HEK293 (cell line): ENCODE measurements around the gene PCNX3.
A peak's percentile ranks its signal among the peaks of the same experiment; 100 is the strongest.

Source experiments
- CTCF ChIA-PET: fragments of 350-600 bp; formaldehyde crosslinking; extraction: SDS; loops from one replicate; lab custom pipeline; 2021; ENCODE audit warnings: antibody characterized with exemption; lab: Yijun Ruan, JAX
- POLR2A ChIA-PET: fragments of 300-600 bp; formaldehyde crosslinking; extraction: SDS; loops from one replicate; lab custom pipeline; 2020; ENCODE audit warnings: antibody characterized with exemption, inconsistent platforms; lab: Yijun Ruan, JAX
- H3K27ac ChIP-seq: fragments of 200-500 bp; sonication (Bioruptor generic); 2 replicates; pipeline ENCODE4 v1.5.1; 2014; ENCODE audit warnings: low read depth, low read length, control low read depth, inconsistent platforms; ENCODE audit errors: extremely low read depth
- H3K36me3 ChIP-seq, 2 experiments: fragments of 200-500 bp in 1 of 2; sonication (Bioruptor generic) in 1 of 2; 1 replicate in 1 of 2; 2 replicates in 1 of 2; pipeline ENCODE4 v1.5.1; 2014 to 2017; ENCODE audit warnings: inconsistent platforms in 2 of 2, low read length in 2 of 2; ENCODE audit not compliant: control insufficient read depth in 2 of 2, insufficient read depth in 1 of 2
- H3K4me1 ChIP-seq: fragments of 200-500 bp; sonication (Bioruptor generic); 2 replicates; pipeline ENCODE4 v1.5.1; 2014; ENCODE audit warnings: mild to moderate bottlenecking, low read length, inconsistent platforms; ENCODE audit not compliant: control insufficient read depth, insufficient read depth
- H3K4me3 ChIP-seq: 2 replicates; pipeline ENCODE4 v1.5.1; 2011; ENCODE audit warnings: low read depth, mild to moderate bottlenecking, control low read depth, low read length, moderate library complexity
- H3K9me3 ChIP-seq: fragments of 200-500 bp; sonication (Bioruptor generic); 2 replicates; pipeline ENCODE4 v1.5.1; 2014; ENCODE audit warnings: low read depth, low read length, inconsistent platforms; ENCODE audit not compliant: control insufficient read depth, insufficient read depth
- GLIS1 ChIP-seq: fragments of 450-650 bp; formaldehyde crosslinking; IDR thresholded peaks from 2 replicates; pipeline ENCODE4 v1.5.1; 2016; ENCODE audit warnings: missing biosample characterization, missing genetic modification characterization
- GLIS2 ChIP-seq: fragments of 450-650 bp; formaldehyde crosslinking; IDR thresholded peaks from 2 replicates; pipeline ENCODE4 v1.5.1; 2016; ENCODE audit warnings: missing biosample characterization, missing genetic modification characterization
- IKZF3 ChIP-seq: fragments of 450-650 bp; IDR thresholded peaks from 2 replicates; pipeline ENCODE4 v1.5.0; 2018; ENCODE audit warnings: missing biosample characterization, mild to moderate bottlenecking, missing genetic modification characterization, moderate library complexity
- OSR2 ChIP-seq: fragments of 450-650 bp; formaldehyde crosslinking; IDR thresholded peaks from 2 replicates; pipeline ENCODE4 v1.5.1; 2016; ENCODE audit warnings: missing biosample characterization, missing genetic modification characterization
- PRDM1 ChIP-seq: fragments of 450-650 bp; formaldehyde crosslinking; IDR thresholded peaks from 2 replicates; pipeline ENCODE4; 2016; ENCODE audit warnings: missing biosample characterization, missing genetic modification characterization
- RBAK ChIP-seq: fragments of 450-650 bp; formaldehyde crosslinking; IDR thresholded peaks from 2 replicates; pipeline ENCODE4 v1.5.1; 2016; ENCODE audit warnings: missing biosample characterization, missing genetic modification characterization
- SALL2 ChIP-seq: fragments of 450-650 bp; formaldehyde crosslinking; IDR thresholded peaks from 2 replicates; pipeline ENCODE4 v1.5.0; 2017; ENCODE audit warnings: missing biosample characterization, mild to moderate bottlenecking, missing genetic modification characterization, borderline replicate concordance
- SCRT2 ChIP-seq: fragments of 450-650 bp; formaldehyde crosslinking; IDR thresholded peaks from 2 replicates; pipeline ENCODE4 v1.5.1; 2016; ENCODE audit warnings: missing biosample characterization, missing genetic modification characterization
- ZNF184 ChIP-seq: fragments of 450-650 bp; IDR thresholded peaks from 2 replicates; pipeline ENCODE4 v1.5.1; 2018; ENCODE audit warnings: missing biosample characterization, mild to moderate bottlenecking, missing genetic modification characterization
- ZNF19 ChIP-seq: fragments of 450-650 bp; formaldehyde crosslinking; IDR thresholded peaks from 2 replicates; pipeline ENCODE4; 2016; ENCODE audit warnings: missing biosample characterization, missing genetic modification characterization, low read depth
- ZNF202 ChIP-seq: fragments of 450-650 bp; formaldehyde crosslinking; IDR thresholded peaks from 2 replicates; pipeline ENCODE4 v1.5.1; 2016; ENCODE audit warnings: missing biosample characterization, missing genetic modification characterization, borderline replicate concordance
- ZNF404 ChIP-seq: fragments of 450-650 bp; formaldehyde crosslinking; IDR thresholded peaks from 2 replicates; pipeline ENCODE4 v1.5.1; 2017; ENCODE audit warnings: missing biosample characterization, missing genetic modification characterization
- ZNF560 ChIP-seq: fragments of 450-650 bp; formaldehyde crosslinking; IDR thresholded peaks from 2 replicates; pipeline ENCODE4 v1.5.1; 2017; ENCODE audit warnings: missing biosample characterization, missing genetic modification characterization, borderline replicate concordance
- ZNF626 ChIP-seq: fragments of 450-650 bp; sonication (Bioruptor Pico); formaldehyde crosslinking; IDR thresholded peaks from 2 replicates; pipeline ENCODE4 v1.5.1; 2018; ENCODE audit warnings: missing biosample characterization, missing genetic modification characterization, inconsistent platforms
- ZNF654 ChIP-seq: fragments of 450-650 bp; formaldehyde crosslinking; IDR thresholded peaks from 2 replicates; pipeline ENCODE4 v1.5.1; 2016; ENCODE audit warnings: low read depth, missing biosample characterization, missing genetic modification characterization
- ZNF660 ChIP-seq: fragments of 450-650 bp; IDR thresholded peaks from 2 replicates; pipeline ENCODE4 v1.5.1; 2018; ENCODE audit warnings: missing biosample characterization, mild to moderate bottlenecking, missing genetic modification characterization
- ZNF677 ChIP-seq: fragments of 450-650 bp; IDR thresholded peaks from 2 replicates; pipeline ENCODE4 v1.5.0; 2018; ENCODE audit warnings: missing biosample characterization, mild to moderate bottlenecking, missing genetic modification characterization, moderate library complexity
- ZNF830 ChIP-seq: fragments of 450-650 bp; IDR thresholded peaks from 2 replicates; pipeline ENCODE4 v1.5.0; 2018; ENCODE audit warnings: missing biosample characterization, missing genetic modification characterization, low read depth, mild to moderate bottlenecking, moderate library complexity
- ZNF837 ChIP-seq: fragments of 450-650 bp; formaldehyde crosslinking; IDR thresholded peaks from 2 replicates; pipeline ENCODE4 v1.5.1; 2016; ENCODE audit warnings: missing biosample characterization, missing genetic modification characterization
- TF ChIP-seq, protein P1 (sequence below): fragments of 450-650 bp; formaldehyde crosslinking; IDR thresholded peaks from 2 replicates; pipeline ENCODE4 v1.5.1; 2016; ENCODE audit warnings: missing biosample characterization, missing genetic modification characterization

The PCNX3 gene

GRCh38 chr11:65596520-65596919 lies 19.1 kb upstream of the PCNX3 start:
- TF ChIP-seq ZNF560 (tag by site-specific recombination), result no peak
- TF ChIP-seq ZNF654 (tag by site-specific recombination), result no peak
- TF ChIP-seq RBAK (tag by site-specific recombination), result no peak
- TF ChIP-seq SALL2 (tag by site-specific recombination), result no peak
- TF ChIP-seq ZNF626 (tag by site-specific recombination), result no peak
- no peak for TF ChIP-seq ZNF837 (tag by site-specific recombination)
- TF ChIP-seq, protein P1, sequence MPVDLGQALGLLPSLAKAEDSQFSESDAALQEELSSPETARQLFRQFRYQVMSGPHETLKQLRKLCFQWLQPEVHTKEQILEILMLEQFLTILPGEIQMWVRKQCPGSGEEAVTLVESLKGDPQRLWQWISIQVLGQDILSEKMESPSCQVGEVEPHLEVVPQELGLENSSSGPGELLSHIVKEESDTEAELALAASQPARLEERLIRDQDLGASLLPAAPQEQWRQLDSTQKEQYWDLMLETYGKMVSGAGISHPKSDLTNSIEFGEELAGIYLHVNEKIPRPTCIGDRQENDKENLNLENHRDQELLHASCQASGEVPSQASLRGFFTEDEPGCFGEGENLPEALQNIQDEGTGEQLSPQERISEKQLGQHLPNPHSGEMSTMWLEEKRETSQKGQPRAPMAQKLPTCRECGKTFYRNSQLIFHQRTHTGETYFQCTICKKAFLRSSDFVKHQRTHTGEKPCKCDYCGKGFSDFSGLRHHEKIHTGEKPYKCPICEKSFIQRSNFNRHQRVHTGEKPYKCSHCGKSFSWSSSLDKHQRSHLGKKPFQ (tag by site-specific recombination), result no peak
- TF ChIP-seq ZNF660 (tag by site-specific recombination), result no peak
- H3K4me1 ChIP-seq, result no peaks in the 10 kb centered on the region
- no peaks in the 10 kb centered on the region for H3K9me3 ChIP-seq
- no peak overlapping the region for H3K4me3 ChIP-seq
- peaks cover 0 to 28% of the 10 kb centered on the region in 2 experiments; a peak in 1 of 3 replicates for H3K36me3 ChIP-seq
- no peak overlapping the region for H3K27ac ChIP-seq
- CTCF ChIA-PET, result no interaction called here
- POLR2A ChIA-PET, result interaction anchor here (0.6 to 1.4 kb wide), 3 partner anchors 20 to 632 kb away, joined by 3 to 6 read pairs (median 3); no protein-coding TSS in a partner anchor

GRCh38 chr11:65598258-65598699 lies 17.3 kb upstream of the PCNX3 start:
- H3K36me3 ChIP-seq, result peaks cover 0 to 30% of the 10 kb centered on the region in 2 experiments; a peak in 2 of 3 replicates

DNA sequence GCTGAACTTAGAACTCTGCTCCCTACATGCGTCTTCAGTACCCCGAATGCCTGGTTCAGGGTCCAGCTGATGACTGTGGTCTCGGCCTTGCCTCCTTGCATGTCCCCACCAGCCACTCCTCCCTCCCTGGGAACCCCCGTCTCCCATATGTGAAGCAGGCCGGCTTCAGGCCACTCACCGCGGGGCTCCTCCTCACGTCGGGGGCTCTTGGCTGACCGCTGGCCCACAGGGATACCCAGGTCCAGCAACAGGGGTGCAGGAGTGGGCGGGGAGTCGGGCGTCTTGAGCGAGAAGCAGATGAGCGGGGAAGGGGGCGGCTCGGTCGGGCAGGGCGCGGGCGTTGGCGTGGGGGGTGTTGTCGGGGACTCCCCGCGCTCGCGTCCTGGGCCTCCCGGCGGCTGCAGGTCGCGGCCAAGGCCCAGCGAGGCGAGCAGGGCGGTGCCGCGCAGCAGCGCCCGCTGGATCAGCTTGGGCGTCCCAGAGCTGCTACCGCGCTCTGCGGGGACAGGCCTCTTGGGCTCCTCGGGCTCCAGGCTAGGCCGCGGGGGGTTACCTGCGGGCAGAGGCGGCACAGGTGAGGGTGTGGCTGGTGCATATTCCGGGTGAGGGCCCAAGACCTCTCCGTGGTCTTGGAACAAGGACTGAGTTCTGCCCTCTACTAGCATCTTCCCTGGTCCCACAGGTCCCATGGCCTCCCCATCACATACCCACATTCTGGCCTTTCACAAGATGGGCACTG lies 16.2 kb upstream of the PCNX3 start:
- H3K4me1 ChIP-seq, result no peaks in the 10 kb centered on the region
- no peak overlapping the region for H3K4me3 ChIP-seq
- no peak overlapping the region for H3K27ac ChIP-seq
- CTCF ChIA-PET, result interaction anchor here (0.6 to 1.0 kb wide), 2 partner anchors 16 to 302 kb away, joined by 3 to 4 read pairs; partner anchors contain the start of gene PCNX3
- no peak for TF ChIP-seq ZNF202
- TF ChIP-seq ZNF19 (tag by site-specific recombination), result no peak
- no peak for TF ChIP-seq ZNF404 (tag by site-specific recombination)
- no peak for TF ChIP-seq ZNF660 (tag by site-specific recombination)
- no peak for TF ChIP-seq RBAK (tag by site-specific recombination)
- no peak for TF ChIP-seq ZNF184
- TF ChIP-seq IKZF3 (tag by site-specific recombination), result no peak
- TF ChIP-seq OSR2 (tag by site-specific recombination), result no peak
- TF ChIP-seq PRDM1 (tag by site-specific recombination), result no peak
- TF ChIP-seq ZNF677 (tag by site-specific recombination), result no peak
- TF ChIP-seq ZNF830, result no peak
- POLR2A ChIA-PET, result interaction anchor here (0.5 to 1.2 kb wide), 3 partner anchors 8 to 91 kb away, joined by 3 read pairs; no protein-coding TSS in a partner anchor
- peaks cover 0 to 41% of the 10 kb centered on the region in 2 experiments; a peak in 2 of 3 replicates for H3K36me3 ChIP-seq
- no peaks in the 10 kb centered on the region for H3K9me3 ChIP-seq

More at GRCh38 chr11:65598258-65598699, 17.3 kb upstream of the PCNX3 start:
- H3K4me1 ChIP-seq, result no peaks in the 10 kb centered on the region
- H3K4me3 ChIP-seq, result no peak overlapping the region
- ChIA-PET POLR2A (no interaction called here), CTCF (no interaction called here)
- no peaks in the 10 kb centered on the region for H3K9me3 ChIP-seq
- TF ChIP-seq SCRT2 (tag by site-specific recombination) (no peak), GLIS1 (tag by site-specific recombination) (peak; percentile 37; the same call in 1 of the 2 replicates), GLIS2 (tag by site-specific recombination) (peak; percentile 51)
- H3K27ac ChIP-seq, result no peak overlapping the region
